Middle frontal gyrus (tissue), 1 donor: ENCODE results near the gene FUBP3.
"Not testable (repeated sequence)": the region's sequence is repeated elsewhere in the genome, so short reads cannot be mapped to it uniquely, and the experiment has no call there.

Experiments
- DNase-seq: peaks from one replicate; pipeline ENCODE4 v3.0.0-alpha.2; 2015; ENCODE audit warnings: low spot score; ENCODE audit errors: extremely low spot score

Gene FUBP3

GRCh38 chr9:130681769-130682420, 102.5 kb downstream of the FUBP3 start:
- DNase-seq = no peak

- peak; percentile 85 for DNase-seq
Observed at GRCh38 chr9:130682421-130683121, 103.2 kb downstream of the FUBP3 start.

GRCh38 chr9:130685104-130685503, 105.7 kb downstream of the FUBP3 start:
- no peak for DNase-seq

GRCh38 chr9:130685945-130686344, 106.6 kb downstream of the FUBP3 start:
- DNase-seq = not testable (repeated sequence)

GRCh38 chr9:130687615-130688014, 108.2 kb downstream of the FUBP3 start:
- DNase-seq = no peak
